GM10266 (cell line): ENCODE results near the gene STAM.
"Not testable (repeated sequence)": the region's sequence is repeated elsewhere in the genome, so short reads cannot be mapped to it uniquely, and the experiment has no call there.

ENCODE experiments used
- DNase-seq: peaks from one replicate; pipeline ENCODE4 v3.0.0; 2012; ENCODE audit errors: extremely low spot score
- TF ChIP-seq, protein P1 (sequence below): IDR thresholded peaks from 2 replicates; pipeline ENCODE4 v1.5.1; 2012; ENCODE audit warnings: mild to moderate bottlenecking, low read depth; ENCODE audit not compliant: control insufficient read depth, insufficient read depth; ENCODE audit errors: missing control alignments

Gene STAM

DNA sequence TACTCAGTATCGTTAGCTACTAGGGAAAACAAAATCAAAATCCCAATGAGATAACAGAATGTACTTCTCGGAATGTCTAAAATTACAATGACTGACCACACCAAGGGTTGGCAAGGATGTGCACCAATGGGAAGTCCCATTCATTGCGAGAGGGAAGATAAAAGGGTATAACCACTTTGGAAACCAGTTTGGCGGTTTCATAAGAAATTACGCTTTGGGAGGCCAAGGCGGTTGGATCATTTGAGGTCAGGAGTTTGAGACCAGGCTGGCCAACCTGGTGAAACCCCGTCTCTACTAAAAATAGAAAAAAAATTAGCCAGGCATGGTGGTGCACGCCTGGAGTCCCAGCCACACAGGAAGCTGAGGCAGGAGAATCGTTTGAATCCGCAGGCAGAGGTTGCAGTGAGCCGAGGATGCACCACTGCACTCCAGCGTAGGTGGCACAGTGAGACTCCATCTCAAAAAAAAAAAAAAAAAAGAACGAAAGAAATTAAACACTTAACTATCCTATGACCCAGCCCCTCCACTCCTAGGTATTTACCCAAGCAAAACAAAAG lies 34.4 kb upstream of the STAM start:
- TF ChIP-seq, protein P1, sequence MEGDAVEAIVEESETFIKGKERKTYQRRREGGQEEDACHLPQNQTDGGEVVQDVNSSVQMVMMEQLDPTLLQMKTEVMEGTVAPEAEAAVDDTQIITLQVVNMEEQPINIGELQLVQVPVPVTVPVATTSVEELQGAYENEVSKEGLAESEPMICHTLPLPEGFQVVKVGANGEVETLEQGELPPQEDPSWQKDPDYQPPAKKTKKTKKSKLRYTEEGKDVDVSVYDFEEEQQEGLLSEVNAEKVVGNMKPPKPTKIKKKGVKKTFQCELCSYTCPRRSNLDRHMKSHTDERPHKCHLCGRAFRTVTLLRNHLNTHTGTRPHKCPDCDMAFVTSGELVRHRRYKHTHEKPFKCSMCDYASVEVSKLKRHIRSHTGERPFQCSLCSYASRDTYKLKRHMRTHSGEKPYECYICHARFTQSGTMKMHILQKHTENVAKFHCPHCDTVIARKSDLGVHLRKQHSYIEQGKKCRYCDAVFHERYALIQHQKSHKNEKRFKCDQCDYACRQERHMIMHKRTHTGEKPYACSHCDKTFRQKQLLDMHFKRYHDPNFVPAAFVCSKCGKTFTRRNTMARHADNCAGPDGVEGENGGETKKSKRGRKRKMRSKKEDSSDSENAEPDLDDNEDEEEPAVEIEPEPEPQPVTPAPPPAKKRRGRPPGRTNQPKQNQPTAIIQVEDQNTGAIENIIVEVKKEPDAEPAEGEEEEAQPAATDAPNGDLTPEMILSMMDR, result no peak
- DNase-seq, result no peak

- TF ChIP-seq, protein P1, result no peak
- DNase-seq, result peak; percentile 59
Measured at GRCh38 chr10:17616403-17617030, 27.4 kb upstream of the STAM start.

GRCh38 chr10:17617031-17617911 lies 26.7 kb upstream of the STAM start, which contains the start of gene HACD1:
HACD1 (minus strand) TSS chr10:17617374; CDS start chr10:17617339, 35 bp downstream.
- DNase-seq, result peak; percentile 71
- TF ChIP-seq, protein P1, result peak; percentile 25

DNA sequence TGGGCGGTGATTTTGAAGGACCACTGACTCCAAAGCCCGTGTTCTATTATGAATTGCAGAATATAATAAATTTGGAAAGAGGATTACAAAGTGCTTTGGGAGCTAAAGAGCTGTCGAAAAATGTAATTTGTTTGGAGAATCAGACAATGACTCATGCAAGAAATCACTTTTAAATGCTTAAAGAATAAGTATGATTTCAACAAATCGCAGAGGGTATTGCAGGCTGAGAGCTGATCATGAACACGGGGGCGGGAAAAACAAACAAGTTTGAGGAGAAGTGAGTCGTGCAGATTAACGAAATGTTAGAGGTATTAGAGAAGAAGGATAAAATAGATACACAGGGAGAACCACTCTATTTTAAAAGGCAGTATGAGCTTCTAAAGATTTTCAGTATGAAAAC lies 21.9 kb upstream of the STAM start:
- no peak for DNase-seq
- TF ChIP-seq, protein P1, result no peak

DNA sequence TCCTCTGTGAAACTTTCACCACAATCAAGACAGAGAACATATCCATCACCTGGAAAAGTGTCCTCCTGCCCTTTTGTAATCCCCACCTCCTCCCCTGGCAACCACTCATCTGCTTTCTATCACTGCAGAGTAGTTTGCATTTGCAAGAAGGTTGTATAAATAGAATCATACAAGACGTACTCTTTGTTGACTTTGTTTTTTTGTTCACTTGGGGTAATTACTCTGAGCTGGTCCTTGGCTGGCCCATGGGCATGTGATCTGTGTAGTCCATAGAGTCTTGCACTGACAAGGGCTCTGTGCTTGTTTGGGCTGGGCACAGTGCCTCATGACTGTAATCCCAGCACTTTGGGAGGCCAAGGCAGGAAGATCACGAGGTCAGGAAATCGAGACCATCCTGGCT lies 19.0 kb upstream of the STAM start:
- TF ChIP-seq, protein P1, result no peak
- no peak for DNase-seq

DNA sequence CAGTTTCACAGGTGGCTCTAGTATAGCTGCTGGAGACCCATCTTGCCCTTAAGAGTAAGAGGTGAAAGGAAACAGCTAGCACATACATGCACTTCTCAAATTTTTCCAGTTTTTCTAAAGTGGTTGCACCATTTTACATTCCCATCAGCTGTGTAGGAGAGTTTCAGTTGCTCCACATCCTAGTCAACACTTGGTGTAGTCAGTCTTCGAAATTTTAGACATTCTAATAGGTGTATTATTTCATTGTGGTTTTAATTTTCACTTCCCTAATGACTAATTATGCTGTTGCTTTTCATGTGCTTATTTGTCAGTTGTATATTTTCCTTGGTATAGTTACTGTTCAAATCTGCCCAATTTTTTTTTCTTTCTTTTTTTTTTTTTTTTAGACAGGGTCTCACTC lies 17.3 kb upstream of the STAM start:
- DNase-seq, result no peak
- TF ChIP-seq, protein P1, result no peak

- DNase-seq, result not testable (repeated sequence)
Measured at GRCh38 chr10:17632590-17632989, 11.4 kb upstream of the STAM start.
